Measurements from ENCODE around the gene TRPV6.

DNA sequence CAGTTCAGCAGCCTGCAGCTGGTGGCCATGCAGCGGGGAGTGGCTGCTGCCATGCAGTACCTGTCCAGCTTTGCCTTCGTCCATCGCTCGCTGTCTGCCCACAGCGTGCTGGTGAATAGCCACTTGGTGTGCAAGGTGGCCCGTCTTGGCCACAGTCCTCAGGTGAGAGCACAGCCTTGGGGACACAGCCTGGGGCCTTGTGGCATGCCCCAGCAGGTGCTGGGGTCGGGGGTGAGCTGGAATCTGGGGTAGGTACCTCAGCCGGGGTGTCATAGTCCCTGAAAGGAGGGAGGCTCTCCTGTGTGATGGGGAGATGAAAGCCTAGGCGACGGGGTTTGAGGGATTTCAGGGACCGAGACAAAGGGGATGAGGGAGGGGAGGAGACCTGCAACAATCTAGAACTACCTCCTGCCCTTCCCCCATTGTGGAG is 16.5 kb downstream of the TRPV6 start:
- TF ChIP-seq, protein P1, sequence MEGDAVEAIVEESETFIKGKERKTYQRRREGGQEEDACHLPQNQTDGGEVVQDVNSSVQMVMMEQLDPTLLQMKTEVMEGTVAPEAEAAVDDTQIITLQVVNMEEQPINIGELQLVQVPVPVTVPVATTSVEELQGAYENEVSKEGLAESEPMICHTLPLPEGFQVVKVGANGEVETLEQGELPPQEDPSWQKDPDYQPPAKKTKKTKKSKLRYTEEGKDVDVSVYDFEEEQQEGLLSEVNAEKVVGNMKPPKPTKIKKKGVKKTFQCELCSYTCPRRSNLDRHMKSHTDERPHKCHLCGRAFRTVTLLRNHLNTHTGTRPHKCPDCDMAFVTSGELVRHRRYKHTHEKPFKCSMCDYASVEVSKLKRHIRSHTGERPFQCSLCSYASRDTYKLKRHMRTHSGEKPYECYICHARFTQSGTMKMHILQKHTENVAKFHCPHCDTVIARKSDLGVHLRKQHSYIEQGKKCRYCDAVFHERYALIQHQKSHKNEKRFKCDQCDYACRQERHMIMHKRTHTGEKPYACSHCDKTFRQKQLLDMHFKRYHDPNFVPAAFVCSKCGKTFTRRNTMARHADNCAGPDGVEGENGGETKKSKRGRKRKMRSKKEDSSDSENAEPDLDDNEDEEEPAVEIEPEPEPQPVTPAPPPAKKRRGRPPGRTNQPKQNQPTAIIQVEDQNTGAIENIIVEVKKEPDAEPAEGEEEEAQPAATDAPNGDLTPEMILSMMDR (IDR thresholded peaks at IDR 0.05): no peak
- no peak for TF ChIP-seq POLR2A (IDR thresholded peaks at IDR 0.05)
